ENCODE measurements around the gene DAAM1.

The DAAM1 gene

GRCh38 chr14:59188461-59189090 is at the start of gene DAAM1:
DAAM1 (plus strand) TSS chr14:59188667; CDS start chr14:59263478, 74,811 bp downstream.
- in situ Hi-C loops (cut with MboI; ENCODE audit: low sequenced_read_pairs) = no loop called here

- in situ Hi-C loops (cut with MboI; ENCODE audit: low sequenced_read_pairs) = no loop called here
Observed at GRCh38 chr14:59139324-59139723, 49.1 kb upstream of the DAAM1 start.

- in situ Hi-C loops (cut with MboI; ENCODE audit: low sequenced_read_pairs) = no loop called here
Observed at GRCh38 chr14:59140106-59140843, 48.2 kb upstream of the DAAM1 start.

GRCh38 chr14:59146484-59146883 is 42.0 kb upstream of the DAAM1 start:
- in situ Hi-C loops (cut with MboI; ENCODE audit: low sequenced_read_pairs) = no loop called here

GRCh38 chr14:59147007-59147406 is 41.5 kb upstream of the DAAM1 start:
- in situ Hi-C loops (cut with MboI; ENCODE audit: low sequenced_read_pairs) = no loop called here

GRCh38 chr14:59148334-59148900 is 40.0 kb upstream of the DAAM1 start:
- in situ Hi-C loops (cut with MboI; ENCODE audit: low sequenced_read_pairs) = no loop called here

GRCh38 chr14:59150990-59151389 is 37.5 kb upstream of the DAAM1 start:
- in situ Hi-C loops (cut with MboI; ENCODE audit: low sequenced_read_pairs) = no loop called here

- in situ Hi-C loops (cut with MboI; ENCODE audit: low sequenced_read_pairs) = no loop called here
Observed at GRCh38 chr14:59154373-59154772, 34.1 kb upstream of the DAAM1 start.

- in situ Hi-C loops (cut with MboI; ENCODE audit: low sequenced_read_pairs) = no loop called here
Observed at GRCh38 chr14:59155886-59156285, 32.6 kb upstream of the DAAM1 start.

- in situ Hi-C loops (cut with MboI; ENCODE audit: low sequenced_read_pairs) = no loop called here
Observed at GRCh38 chr14:59159169-59159568, 29.3 kb upstream of the DAAM1 start.

- in situ Hi-C loops (cut with MboI; ENCODE audit: low sequenced_read_pairs) = no loop called here
Observed at GRCh38 chr14:59160506-59160905, 28.0 kb upstream of the DAAM1 start.

- in situ Hi-C loops (cut with MboI; ENCODE audit: low sequenced_read_pairs) = no loop called here
Observed at GRCh38 chr14:59161561-59162175, 26.8 kb upstream of the DAAM1 start.

GRCh38 chr14:59166258-59166657 is 22.2 kb upstream of the DAAM1 start:
- in situ Hi-C loops (cut with MboI; ENCODE audit: low sequenced_read_pairs) = no loop called here

GRCh38 chr14:59175404-59175803 is 13.1 kb upstream of the DAAM1 start:
- in situ Hi-C loops (cut with MboI; ENCODE audit: low sequenced_read_pairs) = no loop called here

GRCh38 chr14:59176765-59177164 is 11.7 kb upstream of the DAAM1 start:
- in situ Hi-C loops (cut with MboI; ENCODE audit: low sequenced_read_pairs) = no loop called here

- in situ Hi-C loops (cut with MboI; ENCODE audit: low sequenced_read_pairs) = no loop called here
Observed at GRCh38 chr14:59177262-59177661, 11.2 kb upstream of the DAAM1 start.

GRCh38 chr14:59181791-59182190 is 6.7 kb upstream of the DAAM1 start:
- in situ Hi-C loops (cut with MboI; ENCODE audit: low sequenced_read_pairs) = no loop called here

GRCh38 chr14:59182641-59183040 is 5.8 kb upstream of the DAAM1 start:
- in situ Hi-C loops (cut with MboI; ENCODE audit: low sequenced_read_pairs) = no loop called here

- in situ Hi-C loops (cut with MboI; ENCODE audit: low sequenced_read_pairs) = no loop called here
Observed at GRCh38 chr14:59183150-59183549, 5.3 kb upstream of the DAAM1 start.

GRCh38 chr14:59184396-59184795 is 4.1 kb upstream of the DAAM1 start:
- in situ Hi-C loops (cut with MboI; ENCODE audit: low sequenced_read_pairs) = no loop called here

GRCh38 chr14:59185676-59186075 is 2.8 kb upstream of the DAAM1 start:
- in situ Hi-C loops (cut with MboI; ENCODE audit: low sequenced_read_pairs) = no loop called here

- in situ Hi-C loops (cut with MboI; ENCODE audit: low sequenced_read_pairs) = no loop called here
Observed at GRCh38 chr14:59186306-59186705, 2.2 kb upstream of the DAAM1 start.
